Erythroblast (primary cell): ENCODE measurements around the gene PDE8B.
"Not testable (repeated sequence)": the region's sequence is repeated elsewhere in the genome, so short reads cannot be mapped to it uniquely, and the experiment has no call there.

ENCODE experiments used
- DNase-seq, 2 experiments: peaks; one replicate each; lab custom pipeline; 2025; lab: John Stamatoyannopoulos, UW
- GATA1 ChIP-seq: IDR thresholded peaks from 2 replicates; pipeline ENCODE4 v1.6.1; 2011; ENCODE audit warnings: low read depth, mild to moderate bottlenecking, control low read depth, low read length, moderate library complexity
- POLR2A ChIP-seq: IDR thresholded peaks from 2 replicates; pipeline ENCODE4 v1.6.1; 2011; ENCODE audit warnings: mild to moderate bottlenecking, low read length

Gene PDE8B

DNA sequence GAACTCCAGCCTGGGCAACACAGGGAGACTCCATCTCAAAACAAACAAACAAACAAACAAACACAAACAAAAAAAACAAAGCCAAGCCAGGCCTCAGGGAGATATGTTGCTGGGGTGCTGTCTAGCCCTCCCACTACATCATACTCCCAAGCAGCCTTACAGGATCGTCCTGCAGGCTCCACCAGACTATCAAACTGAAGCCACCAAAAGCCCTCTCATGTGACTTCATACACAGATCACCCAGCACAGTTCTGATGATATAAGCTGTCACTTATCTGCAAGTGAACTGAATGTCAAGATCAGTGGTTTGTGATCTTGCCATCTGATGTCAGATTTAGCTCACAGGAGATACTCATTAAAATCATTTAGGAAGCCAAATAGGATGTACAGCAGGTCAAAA, 238.4 kb downstream of the PDE8B start:
- TF ChIP-seq POLR2A: no peak
- no peak for TF ChIP-seq GATA1
- peak in 1 of 2 experiments; percentile 8 for DNase-seq

GRCh38 chr5:77449277-77449676, 238.8 kb downstream of the PDE8B start:
- no peak for DNase-seq
- TF ChIP-seq POLR2A: no peak
- no peak for TF ChIP-seq GATA1

GRCh38 chr5:77449981-77450380, 239.5 kb downstream of the PDE8B start:
- no peak for TF ChIP-seq GATA1
- TF ChIP-seq POLR2A: no peak
- DNase-seq: peak in 1 of 2 experiments; percentile 7

GRCh38 chr5:77452351-77452750, 241.9 kb downstream of the PDE8B start:
- no peak for DNase-seq
- TF ChIP-seq GATA1: no peak
- TF ChIP-seq POLR2A: no peak

DNA sequence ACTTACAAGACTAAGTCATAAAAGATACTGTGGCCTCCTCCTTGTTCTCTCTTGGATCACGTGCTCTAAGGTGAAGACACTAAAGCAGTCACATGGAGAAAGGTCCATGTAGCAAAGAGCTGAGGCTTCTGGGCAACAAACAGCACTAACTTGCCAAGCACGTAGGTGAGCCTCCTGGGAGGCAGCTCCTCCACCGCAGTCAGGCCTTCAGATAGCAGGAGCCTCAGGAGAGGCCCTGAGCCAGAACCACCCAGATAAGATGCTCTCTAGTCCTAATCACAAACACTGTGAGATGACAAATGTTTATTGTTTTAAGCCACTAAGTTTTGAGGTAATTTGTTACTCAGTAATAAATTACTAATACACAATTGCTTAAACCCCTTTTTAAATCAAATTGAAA, 243.6 kb downstream of the PDE8B start:
- DNase-seq: peak in 1 of 2 experiments; percentile 14
- TF ChIP-seq GATA1 (no peak), POLR2A (no peak)

DNA sequence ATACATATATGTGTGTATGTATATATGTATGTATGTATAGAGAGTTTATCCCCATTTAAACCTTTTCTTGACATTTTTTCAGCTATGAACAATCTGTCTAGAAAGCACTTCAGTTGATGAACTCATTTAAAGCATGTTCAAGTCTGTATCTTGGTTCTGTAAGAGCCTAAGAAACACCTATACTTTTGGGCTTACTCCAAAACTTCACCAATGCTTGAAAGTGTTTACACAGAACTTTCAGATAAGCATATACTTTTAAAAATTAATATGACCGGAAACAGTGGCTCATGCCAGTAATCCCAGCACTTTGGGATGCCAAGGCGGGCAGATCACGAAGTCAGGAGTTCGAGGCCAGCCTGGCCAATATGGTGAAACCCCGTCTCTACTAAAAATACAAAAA, 250.8 kb downstream of the PDE8B start:
- TF ChIP-seq GATA1 (no peak), POLR2A (no peak)

GRCh38 chr5:77463905-77464304, 253.4 kb downstream of the PDE8B start:
- DNase-seq: no peak
- TF ChIP-seq POLR2A (no peak), GATA1 (no peak)

More for the DNA sequence above, 250.8 kb downstream of the PDE8B start:
- no peak for DNase-seq

- not testable (repeated sequence) for DNase-seq
Observed at GRCh38 chr5:77468875-77469274, 258.4 kb downstream of the PDE8B start.

- DNase-seq: not testable (repeated sequence)
Observed at GRCh38 chr5:77475041-77475440, 264.6 kb downstream of the PDE8B start.
